ENCODE results near the gene ARSG. TPM values are rescaled to one million over a fixed set of nuclear protein-coding genes. Genes with fewer than 3 reads are reported as not detected.

ARSG gene
- total and polyA plus RNA-seq, 2 of the 13 experiments (the other 11 are each of a cell fraction or from before 2014, with no cell fraction given): 3.7 to 15.2 TPM

GRCh38 chr17:68435876-68436842 is 144.9 kb downstream of the ARSG start (continued):
- TF ChIP-seq FOXA3 (CRISPR knock-in tag; IDR thresholded peaks at IDR 0.05) (peak; percentile 35; the same call in 1 of the 2 replicates), YEATS2 (CRISPR knock-in tag; IDR thresholded peaks at IDR 0.05; ENCODE audit: borderline replicate concordance) (peak; percentile 52; the same call in 1 of the 2 replicates), MEIS1 (CRISPR knock-in tag; IDR thresholded peaks at IDR 0.05; ENCODE audit: borderline replicate concordance) (no peak), TARDBP (CRISPR knock-in tag; IDR thresholded peaks at IDR 0.05) (no peak), BCL6 (CRISPR knock-in tag; IDR thresholded peaks at IDR 0.05) (0 out of 2 replicates have a peak, but pooled peaks have one; percentile 2), TGIF2 (CRISPR knock-in tag; IDR thresholded peaks at IDR 0.05) (no peak), ZNF83 (CRISPR knock-in tag; IDR thresholded peaks at IDR 0.05; ENCODE audit: borderline replicate concordance) (peak; percentile 68; the same call in 1 of the 2 replicates)
- TF ChIP-seq, protein P1, sequence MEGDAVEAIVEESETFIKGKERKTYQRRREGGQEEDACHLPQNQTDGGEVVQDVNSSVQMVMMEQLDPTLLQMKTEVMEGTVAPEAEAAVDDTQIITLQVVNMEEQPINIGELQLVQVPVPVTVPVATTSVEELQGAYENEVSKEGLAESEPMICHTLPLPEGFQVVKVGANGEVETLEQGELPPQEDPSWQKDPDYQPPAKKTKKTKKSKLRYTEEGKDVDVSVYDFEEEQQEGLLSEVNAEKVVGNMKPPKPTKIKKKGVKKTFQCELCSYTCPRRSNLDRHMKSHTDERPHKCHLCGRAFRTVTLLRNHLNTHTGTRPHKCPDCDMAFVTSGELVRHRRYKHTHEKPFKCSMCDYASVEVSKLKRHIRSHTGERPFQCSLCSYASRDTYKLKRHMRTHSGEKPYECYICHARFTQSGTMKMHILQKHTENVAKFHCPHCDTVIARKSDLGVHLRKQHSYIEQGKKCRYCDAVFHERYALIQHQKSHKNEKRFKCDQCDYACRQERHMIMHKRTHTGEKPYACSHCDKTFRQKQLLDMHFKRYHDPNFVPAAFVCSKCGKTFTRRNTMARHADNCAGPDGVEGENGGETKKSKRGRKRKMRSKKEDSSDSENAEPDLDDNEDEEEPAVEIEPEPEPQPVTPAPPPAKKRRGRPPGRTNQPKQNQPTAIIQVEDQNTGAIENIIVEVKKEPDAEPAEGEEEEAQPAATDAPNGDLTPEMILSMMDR (CRISPR knock-in tag; IDR thresholded peaks at IDR 0.05): peak; percentile 95
